ENCODE measurements around the gene ZNF682.
"Not testable (repeated sequence)": the region's sequence is repeated elsewhere in the genome, so short reads cannot be mapped to it uniquely, and the experiment has no call there.

ZNF682 gene

GRCh38 chr19:20060282-20060681, 21.0 kb upstream of the ZNF682 start:
- Histone ChIP-seq H3K27me3 (ENCODE audit: control insufficient read depth, insufficient read depth, low read length) (no peaks in the 10 kb centered on the region), H3K4me1 (ENCODE audit: control insufficient read depth, insufficient read depth, low read length) (no peaks in the 10 kb centered on the region), H3K9me3 (ENCODE audit: control insufficient read depth, insufficient read depth, low read length) (no peaks in the 10 kb centered on the region), H3K36me3 (ENCODE audit: control insufficient read depth, insufficient read depth, low read length) (no peaks in the 10 kb centered on the region), H3K4me3 (ENCODE audit: low read depth, low read length) (no peak overlapping the region), H3K9ac (ENCODE audit: low read depth, low read length) (no peak overlapping the region)

- H3K9me3 ChIP-seq (ENCODE audit: control insufficient read depth, insufficient read depth, low read length); H3K36me3 ChIP-seq (ENCODE audit: control insufficient read depth, insufficient read depth, low read length); H3K9ac ChIP-seq (ENCODE audit: low read depth, low read length); H3K4me3 ChIP-seq (ENCODE audit: low read depth, low read length); H3K4me1 ChIP-seq (ENCODE audit: control insufficient read depth, insufficient read depth, low read length); H3K27me3 ChIP-seq (ENCODE audit: control insufficient read depth, insufficient read depth, low read length): not testable (repeated sequence)
Observed at GRCh38 chr19:20058738-20059137, 19.4 kb upstream of the ZNF682 start.

- Histone ChIP-seq H3K9ac (ENCODE audit: low read depth, low read length) (peak overlapping the region; percentile 80), H3K4me3 (ENCODE audit: low read depth, low read length) (peak overlapping the region; percentile 98), H3K4me1 (ENCODE audit: control insufficient read depth, insufficient read depth, low read length) (peaks cover 3% of the 10 kb centered on the region), H3K9me3 (ENCODE audit: control insufficient read depth, insufficient read depth, low read length) (no peaks in the 10 kb centered on the region), H3K27me3 (ENCODE audit: control insufficient read depth, insufficient read depth, low read length) (no peaks in the 10 kb centered on the region), H3K36me3 (ENCODE audit: control insufficient read depth, insufficient read depth, low read length) (no peaks in the 10 kb centered on the region)
Observed at GRCh38 chr19:20051841-20052768, 12.8 kb upstream of the ZNF682 start.

- H3K4me3 ChIP-seq (ENCODE audit: low read depth, low read length); H3K9me3 ChIP-seq (ENCODE audit: control insufficient read depth, insufficient read depth, low read length); H3K36me3 ChIP-seq (ENCODE audit: control insufficient read depth, insufficient read depth, low read length); H3K9ac ChIP-seq (ENCODE audit: low read depth, low read length); H3K27me3 ChIP-seq (ENCODE audit: control insufficient read depth, insufficient read depth, low read length); H3K4me1 ChIP-seq (ENCODE audit: control insufficient read depth, insufficient read depth, low read length): not testable (repeated sequence)
Observed at GRCh38 chr19:20045742-20046141, 6.4 kb upstream of the ZNF682 start.

- Histone ChIP-seq H3K9ac (ENCODE audit: low read depth, low read length) (no peak overlapping the region), H3K4me3 (ENCODE audit: low read depth, low read length) (no peak overlapping the region), H3K4me1 (ENCODE audit: control insufficient read depth, insufficient read depth, low read length) (peaks cover 8% of the 10 kb centered on the region), H3K36me3 (ENCODE audit: control insufficient read depth, insufficient read depth, low read length) (no peaks in the 10 kb centered on the region), H3K27me3 (ENCODE audit: control insufficient read depth, insufficient read depth, low read length) (no peaks in the 10 kb centered on the region), H3K9me3 (ENCODE audit: control insufficient read depth, insufficient read depth, low read length) (no peaks in the 10 kb centered on the region)
Observed at GRCh38 chr19:20044663-20045062, 5.4 kb upstream of the ZNF682 start.

GRCh38 chr19:20038358-20039202, 725 bp downstream of the ZNF682 start:
- Histone ChIP-seq H3K4me3 (ENCODE audit: low read depth, low read length) (peak overlapping the region; percentile 98), H3K9me3 (ENCODE audit: control insufficient read depth, insufficient read depth, low read length) (no peaks in the 10 kb centered on the region), H3K9ac (ENCODE audit: low read depth, low read length) (peak overlapping the region; percentile 79)

GRCh38 chr19:20035935-20036334, 3.4 kb downstream of the ZNF682 start:
- Histone ChIP-seq H3K9ac (ENCODE audit: low read depth, low read length) (no peak overlapping the region), H3K9me3 (ENCODE audit: control insufficient read depth, insufficient read depth, low read length) (no peaks in the 10 kb centered on the region), H3K4me1 (ENCODE audit: control insufficient read depth, insufficient read depth, low read length) (peaks cover 8% of the 10 kb centered on the region), H3K27me3 (ENCODE audit: control insufficient read depth, insufficient read depth, low read length) (no peaks in the 10 kb centered on the region), H3K4me3 (ENCODE audit: low read depth, low read length) (no peak overlapping the region), H3K36me3 (ENCODE audit: control insufficient read depth, insufficient read depth, low read length) (peaks cover 5% of the 10 kb centered on the region)

More at GRCh38 chr19:20038358-20039202, 725 bp downstream of the ZNF682 start:
- Histone ChIP-seq H3K27me3 (ENCODE audit: control insufficient read depth, insufficient read depth, low read length) (no peaks in the 10 kb centered on the region), H3K4me1 (ENCODE audit: control insufficient read depth, insufficient read depth, low read length) (peaks cover 8% of the 10 kb centered on the region), H3K36me3 (ENCODE audit: control insufficient read depth, insufficient read depth, low read length) (peaks cover 5% of the 10 kb centered on the region)

- Histone ChIP-seq H3K36me3 (ENCODE audit: control insufficient read depth, insufficient read depth, low read length) (peaks cover 13% of the 10 kb centered on the region), H3K9me3 (ENCODE audit: control insufficient read depth, insufficient read depth, low read length) (no peaks in the 10 kb centered on the region), H3K27me3 (ENCODE audit: control insufficient read depth, insufficient read depth, low read length) (no peaks in the 10 kb centered on the region), H3K4me1 (ENCODE audit: control insufficient read depth, insufficient read depth, low read length) (no peaks in the 10 kb centered on the region), H3K4me3 (ENCODE audit: low read depth, low read length) (no peak overlapping the region), H3K9ac (ENCODE audit: low read depth, low read length) (no peak overlapping the region)
Observed at GRCh38 chr19:20028611-20029010, 10.7 kb downstream of the ZNF682 start.

GRCh38 chr19:20005741-20006140, 33.6 kb downstream of the ZNF682 start:
- Histone ChIP-seq H3K9ac (ENCODE audit: low read depth, low read length) (no peak overlapping the region), H3K36me3 (ENCODE audit: control insufficient read depth, insufficient read depth, low read length) (peaks cover 30% of the 10 kb centered on the region), H3K9me3 (ENCODE audit: control insufficient read depth, insufficient read depth, low read length) (peaks cover 25% of the 10 kb centered on the region)

GRCh38 chr19:19997656-19998268, 41.5 kb downstream of the ZNF682 start:
- Histone ChIP-seq H3K4me3 (ENCODE audit: low read depth, low read length) (no peak overlapping the region), H3K9ac (ENCODE audit: low read depth, low read length) (no peak overlapping the region), H3K9me3 (ENCODE audit: control insufficient read depth, insufficient read depth, low read length) (no peaks in the 10 kb centered on the region), H3K36me3 (ENCODE audit: control insufficient read depth, insufficient read depth, low read length) (no peaks in the 10 kb centered on the region), H3K27me3 (ENCODE audit: control insufficient read depth, insufficient read depth, low read length) (no peaks in the 10 kb centered on the region), H3K4me1 (ENCODE audit: control insufficient read depth, insufficient read depth, low read length) (no peaks in the 10 kb centered on the region)

More at GRCh38 chr19:20005741-20006140, 33.6 kb downstream of the ZNF682 start:
- Histone ChIP-seq H3K27me3 (ENCODE audit: control insufficient read depth, insufficient read depth, low read length) (no peaks in the 10 kb centered on the region), H3K4me3 (ENCODE audit: low read depth, low read length) (no peak overlapping the region), H3K4me1 (ENCODE audit: control insufficient read depth, insufficient read depth, low read length) (no peaks in the 10 kb centered on the region)

- H3K27me3 ChIP-seq (ENCODE audit: control insufficient read depth, insufficient read depth, low read length) = no peaks in the 10 kb centered on the region
- no peaks in the 10 kb centered on the region for H3K4me1 ChIP-seq (ENCODE audit: control insufficient read depth, insufficient read depth, low read length)
- no peak overlapping the region for H3K9ac ChIP-seq (ENCODE audit: low read depth, low read length)
- no peaks in the 10 kb centered on the region for H3K36me3 ChIP-seq (ENCODE audit: control insufficient read depth, insufficient read depth, low read length)
- H3K9me3 ChIP-seq (ENCODE audit: control insufficient read depth, insufficient read depth, low read length) = peaks cover 14% of the 10 kb centered on the region
- H3K4me3 ChIP-seq (ENCODE audit: low read depth, low read length) = no peak overlapping the region
Observed at GRCh38 chr19:19966862-19967261, 72.4 kb downstream of the ZNF682 start.

All from iPS-15b (cell line).